BLaER1 (cell line): ENCODE data around the gene RBBP4.
A peak's percentile ranks its signal among the peaks of the same experiment; 100 is the strongest.
"Not testable (repeated sequence)": the region's sequence is repeated elsewhere in the genome, so short reads cannot be mapped to it uniquely, and the experiment has no call there.

ENCODE experiments used
- H3K27ac ChIP-seq: shearing (Covaris generic); formaldehyde crosslinking; 2 replicates; pipeline ENCODE4 v1.8.1; 2022
- H3K27me3 ChIP-seq: shearing (Covaris generic); formaldehyde crosslinking; 2 replicates; pipeline ENCODE4 v1.8.1; 2022
- H3K36me3 ChIP-seq: shearing (Covaris generic); formaldehyde crosslinking; 2 replicates; pipeline ENCODE4 v1.8.1; 2022
- H3K4me1 ChIP-seq: shearing (Covaris generic); formaldehyde crosslinking; 2 replicates; pipeline ENCODE4 v1.8.1; 2022
- H3K4me2 ChIP-seq: shearing (Covaris generic); formaldehyde crosslinking; 2 replicates; pipeline ENCODE4 v1.8.1; 2022
- H3K4me3 ChIP-seq: shearing (Covaris generic); formaldehyde crosslinking; 2 replicates; pipeline ENCODE4 v1.8.1; 2022
- H3K9ac ChIP-seq: shearing (Covaris generic); formaldehyde crosslinking; 2 replicates; pipeline ENCODE4 v1.8.1; 2022
- H3K9me3 ChIP-seq: shearing (Covaris generic); formaldehyde crosslinking; 2 replicates; pipeline ENCODE4 v1.8.1; 2022
- H4K20me1 ChIP-seq: shearing (Covaris generic); formaldehyde crosslinking; 2 replicates; pipeline ENCODE4 v1.8.1; 2022
- Cebpa-rat ChIP-seq: shearing (Covaris generic); IDR thresholded peaks from 2 replicates; pipeline ENCODE4 v1.8.1; 2022

The RBBP4 gene

GRCh38 chr1:32685498-32685897 lies 34.5 kb downstream of the RBBP4 start:
- Histone ChIP-seq H3K4me3 (no peak overlapping the region), H3K27me3 (no peaks in the 10 kb centered on the region), H3K4me2 (no peak overlapping the region), H4K20me1 (peaks cover 16% of the 10 kb centered on the region; the same call in 1 of the 2 replicates), H3K27ac (no peak overlapping the region), H3K9me3 (no peaks in the 10 kb centered on the region), H3K4me1 (no peaks in the 10 kb centered on the region), H3K9ac (no peak overlapping the region), H3K36me3 (peaks cover 76% of the 10 kb centered on the region)
- no peak for TF ChIP-seq Cebpa-rat

- Histone ChIP-seq H3K36me3 (peaks cover 69% of the 10 kb centered on the region), H3K27ac (no peak overlapping the region), H3K27me3 (no peaks in the 10 kb centered on the region), H3K9me3 (no peaks in the 10 kb centered on the region), H3K4me1 (no peaks in the 10 kb centered on the region), H4K20me1 (peaks cover 16% of the 10 kb centered on the region; the same call in 1 of the 2 replicates), H3K9ac (no peak overlapping the region), H3K4me2 (no peak overlapping the region), H3K4me3 (no peak overlapping the region)
- no peak for TF ChIP-seq Cebpa-rat
These were observed 35.4 kb downstream of the RBBP4 start for GRCh38 chr1:32686387-32686786.

- H3K4me1 ChIP-seq = peaks cover 28% of the 10 kb centered on the region
- H3K27me3 ChIP-seq = no peaks in the 10 kb centered on the region
- H4K20me1 ChIP-seq = no peaks in the 10 kb centered on the region
- no peak for TF ChIP-seq Cebpa-rat
- H3K4me2 ChIP-seq = peak overlapping the region; percentile 63
- no peak overlapping the region for H3K9ac ChIP-seq
- no peak overlapping the region for H3K4me3 ChIP-seq
- no peaks in the 10 kb centered on the region for H3K9me3 ChIP-seq
- H3K36me3 ChIP-seq = peaks cover 13% of the 10 kb centered on the region
- no peak overlapping the region for H3K27ac ChIP-seq
These were observed 42.6 kb downstream of the RBBP4 start for GRCh38 chr1:32693455-32694174.

GRCh38 chr1:32695098-32695904 lies 44.3 kb downstream of the RBBP4 start:
- no peaks in the 10 kb centered on the region for H3K9me3 ChIP-seq
- no peak for TF ChIP-seq Cebpa-rat
- H4K20me1 ChIP-seq = no peaks in the 10 kb centered on the region
- H3K27me3 ChIP-seq = no peaks in the 10 kb centered on the region
- H3K4me1 ChIP-seq = peaks cover 32% of the 10 kb centered on the region
- H3K27ac ChIP-seq = peak overlapping the region; percentile 33
- H3K4me2 ChIP-seq = peak overlapping the region; percentile 63
- no peak overlapping the region for H3K4me3 ChIP-seq
- H3K9ac ChIP-seq = peak overlapping the region; percentile 36; the same call in 1 of the 2 replicates
- peaks cover 4% of the 10 kb centered on the region for H3K36me3 ChIP-seq

- no peak overlapping the region for H3K4me2 ChIP-seq
- no peak overlapping the region for H3K4me3 ChIP-seq
- H3K27ac ChIP-seq = no peak overlapping the region
- no peak for TF ChIP-seq Cebpa-rat
- no peak overlapping the region for H3K9ac ChIP-seq
- H3K9me3 ChIP-seq = no peaks in the 10 kb centered on the region
- H3K36me3 ChIP-seq = no peaks in the 10 kb centered on the region
- H3K4me1 ChIP-seq = peaks cover 32% of the 10 kb centered on the region
- H4K20me1 ChIP-seq = no peaks in the 10 kb centered on the region
- H3K27me3 ChIP-seq = peaks cover 4% of the 10 kb centered on the region; the same call in 1 of the 2 replicates
These were observed 45.0 kb downstream of the RBBP4 start for GRCh38 chr1:32696041-32696440.

GRCh38 chr1:32696996-32697395 lies 46.0 kb downstream of the RBBP4 start:
- not testable (repeated sequence) for H3K36me3 ChIP-seq, H3K4me2 ChIP-seq, H3K9ac ChIP-seq, H3K4me3 ChIP-seq, H3K9me3 ChIP-seq, H4K20me1 ChIP-seq, H3K27ac ChIP-seq
- peaks cover 14% of the 10 kb centered on the region for H3K27me3 ChIP-seq
- peaks cover 39% of the 10 kb centered on the region for H3K4me1 ChIP-seq

GRCh38 chr1:32701421-32701911 lies 50.5 kb downstream of the RBBP4 start:
- Histone ChIP-seq H3K27ac (no peak overlapping the region), H3K4me1 (peaks cover 43% of the 10 kb centered on the region), H3K9ac (no peak overlapping the region), H3K36me3 (no peaks in the 10 kb centered on the region), H3K9me3 (no peaks in the 10 kb centered on the region), H4K20me1 (peaks cover 15% of the 10 kb centered on the region; the same call in 1 of the 2 replicates), H3K27me3 (peaks cover 43% of the 10 kb centered on the region), H3K4me2 (peak overlapping the region; percentile 98), H3K4me3 (no peak overlapping the region)
- TF ChIP-seq Cebpa-rat = no peak

- peaks cover 43% of the 10 kb centered on the region for H3K4me1 ChIP-seq
- peaks cover 43% of the 10 kb centered on the region for H3K27me3 ChIP-seq
- no peaks in the 10 kb centered on the region for H3K36me3 ChIP-seq
- H3K27ac ChIP-seq = no peak overlapping the region
- H3K4me2 ChIP-seq = peak overlapping the region; percentile 98
- no peaks in the 10 kb centered on the region for H3K9me3 ChIP-seq
- peaks cover 15% of the 10 kb centered on the region; the same call in 1 of the 2 replicates for H4K20me1 ChIP-seq
- peak overlapping the region; percentile 38; the same call in 1 of the 2 replicates for H3K9ac ChIP-seq
- H3K4me3 ChIP-seq = peak overlapping the region; percentile 66
- no peak for TF ChIP-seq Cebpa-rat
These were observed 51.1 kb downstream of the RBBP4 start for GRCh38 chr1:32701951-32702598.

- Histone ChIP-seq H3K27ac (no peak within 1 kb of the TSS), H4K20me1 (peaks cover 15% of the 10 kb centered on the region; the same call in 1 of the 2 replicates), H3K4me1 (peaks cover 43% of the 10 kb centered on the region), H3K9ac (peak within 1 kb of the TSS; percentile 38; the same call in 1 of the 2 replicates), H3K36me3 (no peaks in the 10 kb centered on the region), H3K4me3 (peak within 1 kb of the TSS; percentile 66), H3K27me3 (peaks cover 43% of the 10 kb centered on the region), H3K9me3 (no peaks in the 10 kb centered on the region), H3K4me2 (peak within 1 kb of the TSS; percentile 98)
- no peak for TF ChIP-seq Cebpa-rat
These were observed 51.8 kb downstream of the RBBP4 start, which contains the start of gene SYNC for GRCh38 chr1:32702599-32703478. SYNC (minus strand) TSS chr1:32702770; CDS start chr1:32702660, 110 bp downstream.
